HEK293T (cell line): Measurements from ENCODE around the gene KCNMA1.
A peak's percentile ranks its signal among the peaks of the same experiment; 100 is the strongest.

Experiments used
- CTCF ChIA-PET: fragments of 350-600 bp; formaldehyde crosslinking; extraction: SDS; loops from one replicate; lab custom pipeline; 2021; ENCODE audit warnings: antibody characterized with exemption, inconsistent platforms; lab: Yijun Ruan, JAX
- POLR2A ChIA-PET: fragments of 350-600 bp; formaldehyde crosslinking; extraction: SDS; loops from one replicate; lab custom pipeline; 2020; ENCODE audit warnings: antibody characterized with exemption, inconsistent platforms; lab: Yijun Ruan, JAX
- DNase-seq: peaks from one replicate; pipeline ENCODE4 v3.0.0; 2012; ENCODE audit warnings: mixed read lengths; ENCODE audit errors: extremely low spot score
- ARNT ChIP-seq: fragments of 450-650 bp; IDR thresholded peaks from 2 replicates; pipeline ENCODE4 v1.6.1; 2017; ENCODE audit warnings: mild to moderate bottlenecking
- BHLHE40 ChIP-seq: fragments of 450-650 bp; IDR thresholded peaks from 2 replicates; pipeline ENCODE4 v1.6.1; 2016; ENCODE audit warnings: mild to moderate bottlenecking, moderate library complexity, borderline replicate concordance
- CTBP1 ChIP-seq: fragments of 450-650 bp; IDR thresholded peaks from 2 replicates; pipeline ENCODE4 v1.6.1; 2016; ENCODE audit warnings: borderline replicate concordance
- ELF4 ChIP-seq: fragments of 450-650 bp; IDR thresholded peaks from 2 replicates; pipeline ENCODE4 v1.6.1; 2017; ENCODE audit warnings: antibody characterized with exemption
- FOXA1 ChIP-seq: fragments of 450-650 bp; IDR thresholded peaks from 2 replicates; pipeline ENCODE4 v1.6.1; 2016; ENCODE audit warnings: mild to moderate bottlenecking
- FOXK2 ChIP-seq: fragments of 450-650 bp; IDR thresholded peaks from 2 replicates; pipeline ENCODE4 v1.6.1; 2016; ENCODE audit warnings: mild to moderate bottlenecking
- FOXM1 ChIP-seq: fragments of 450-650 bp; IDR thresholded peaks from 2 replicates; pipeline ENCODE4 v1.6.1; 2017; ENCODE audit warnings: mild to moderate bottlenecking, borderline replicate concordance
- HDGF ChIP-seq: fragments of 450-650 bp; IDR thresholded peaks from 2 replicates; pipeline ENCODE4 v1.6.1; 2017; ENCODE audit warnings: antibody characterized with exemption, borderline replicate concordance
- L3MBTL2 ChIP-seq: fragments of 450-650 bp; conservative IDR thresholded peaks from 2 replicates; pipeline ENCODE4 v1.6.1; 2016; ENCODE audit warnings: mild to moderate bottlenecking
- LEF1 ChIP-seq: fragments of 450-650 bp; IDR thresholded peaks from 2 replicates; pipeline ENCODE4 v1.6.1; 2017; ENCODE audit warnings: mild to moderate bottlenecking, borderline replicate concordance
- NFRKB ChIP-seq: fragments of 450-650 bp; IDR thresholded peaks from 2 replicates; pipeline ENCODE4 v1.6.1; 2016; ENCODE audit warnings: mild to moderate bottlenecking, moderate library complexity
- SP1 ChIP-seq: fragments of 450-650 bp; IDR thresholded peaks from 2 replicates; pipeline ENCODE4 v1.6.1; 2017
- SUZ12 ChIP-seq: fragments of 450-650 bp; IDR thresholded peaks from 2 replicates; pipeline ENCODE4 v1.6.1; 2016; ENCODE audit warnings: mild to moderate bottlenecking
- TARDBP ChIP-seq: fragments of 450-650 bp; IDR thresholded peaks from 2 replicates; pipeline ENCODE4 v1.6.1; 2016
- ZNF384 ChIP-seq: fragments of 450-650 bp; IDR thresholded peaks from 2 replicates; pipeline ENCODE4 v1.6.1; 2016
- TF ChIP-seq, protein P1 (sequence below): fragments of 450-650 bp; IDR thresholded peaks from 2 replicates; pipeline ENCODE4 v1.6.1; 2016

The KCNMA1 gene

DNA sequence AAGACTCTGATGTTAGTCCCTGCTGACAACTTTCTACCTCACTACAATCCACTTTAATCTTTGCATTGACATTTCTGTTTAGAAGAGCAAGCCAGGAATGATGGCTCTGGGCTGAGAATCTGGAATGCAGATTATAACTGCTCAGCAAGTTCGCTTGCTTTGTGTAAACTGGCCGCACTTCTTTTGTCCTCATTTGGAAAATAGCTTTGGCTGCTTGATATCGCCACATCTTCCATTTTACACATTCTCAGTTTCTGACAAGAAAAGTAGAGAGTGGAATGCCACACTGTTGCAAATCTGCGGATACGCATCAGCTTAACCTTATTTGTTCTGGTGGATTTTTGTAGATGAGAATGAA, 429.8 kb downstream of the KCNMA1 start:
- TF ChIP-seq BHLHE40: no peak
- TF ChIP-seq LEF1: no peak
- TF ChIP-seq SP1: no peak
- TF ChIP-seq TARDBP: no peak
- TF ChIP-seq, protein P1, sequence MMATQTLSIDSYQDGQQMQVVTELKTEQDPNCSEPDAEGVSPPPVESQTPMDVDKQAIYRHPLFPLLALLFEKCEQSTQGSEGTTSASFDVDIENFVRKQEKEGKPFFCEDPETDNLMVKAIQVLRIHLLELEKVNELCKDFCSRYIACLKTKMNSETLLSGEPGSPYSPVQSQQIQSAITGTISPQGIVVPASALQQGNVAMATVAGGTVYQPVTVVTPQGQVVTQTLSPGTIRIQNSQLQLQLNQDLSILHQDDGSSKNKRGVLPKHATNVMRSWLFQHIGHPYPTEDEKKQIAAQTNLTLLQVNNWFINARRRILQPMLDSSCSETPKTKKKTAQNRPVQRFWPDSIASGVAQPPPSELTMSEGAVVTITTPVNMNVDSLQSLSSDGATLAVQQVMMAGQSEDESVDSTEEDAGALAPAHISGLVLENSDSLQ: no peak
- TF ChIP-seq ZNF384: no peak
- TF ChIP-seq SUZ12: no peak
- TF ChIP-seq CTBP1: no peak
- TF ChIP-seq L3MBTL2: no peak
- TF ChIP-seq FOXA1: no peak
- TF ChIP-seq FOXM1: no peak
- TF ChIP-seq ELF4: no peak
- TF ChIP-seq NFRKB: no peak
- TF ChIP-seq FOXK2: no peak
- TF ChIP-seq HDGF: no peak
- no peak for TF ChIP-seq ARNT
- no peak for DNase-seq
- CTCF ChIA-PET: no interaction called here
- POLR2A ChIA-PET: no interaction called here

DNA sequence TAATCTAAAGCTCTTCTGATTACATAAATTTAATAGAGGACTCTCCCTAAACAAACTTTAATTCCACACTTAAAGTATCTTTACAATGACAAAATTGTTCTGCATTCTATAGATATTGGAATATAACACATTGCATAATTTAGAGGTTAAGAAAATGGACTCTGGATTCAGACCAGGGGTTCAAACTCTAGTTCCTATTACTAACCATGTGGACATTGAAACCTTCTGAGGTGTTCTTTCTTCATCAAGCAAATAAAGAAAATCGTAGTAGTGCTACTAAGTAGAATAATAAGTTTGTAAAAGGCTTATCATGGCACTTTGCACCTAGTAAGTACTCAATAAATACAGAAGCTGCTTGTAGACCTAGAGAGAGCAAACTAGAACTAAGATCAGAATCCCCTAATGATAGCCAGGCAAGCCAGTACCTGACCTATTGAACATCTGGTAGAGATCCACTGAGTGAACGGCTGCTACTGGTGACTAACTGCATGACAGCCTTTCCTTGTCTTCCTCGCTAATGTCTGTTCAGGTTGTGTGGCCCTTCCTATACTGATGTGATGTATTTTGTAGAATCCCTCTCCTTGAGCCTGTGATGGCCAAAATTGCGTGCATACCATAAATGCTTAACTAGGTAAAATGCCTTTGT, 430.3 kb downstream of the KCNMA1 start:
- CTCF ChIA-PET: no interaction called here
- TF ChIP-seq CTBP1 (no peak), NFRKB (no peak), FOXM1 (no peak)
- POLR2A ChIA-PET: no interaction called here
- no peak for DNase-seq

DNA sequence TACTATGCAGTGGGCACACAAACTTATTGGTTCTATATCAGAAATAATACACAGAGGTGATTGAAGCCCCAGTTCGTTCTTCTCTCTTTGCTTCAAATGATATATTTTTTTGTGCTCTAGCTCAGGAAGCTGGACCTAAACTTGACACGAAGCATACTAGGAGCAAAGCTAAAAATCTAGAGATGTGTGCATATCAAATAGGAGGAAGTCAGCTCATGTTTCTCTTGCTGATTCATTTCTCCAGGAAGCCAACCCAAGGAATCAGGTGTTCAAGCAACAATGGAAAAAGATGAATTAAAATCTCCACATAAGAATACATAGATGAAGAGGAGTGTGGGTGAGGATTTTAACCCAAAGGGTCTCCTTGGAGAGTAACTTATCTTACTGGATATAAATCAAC, 432.5 kb downstream of the KCNMA1 start:
- TF ChIP-seq ARNT: no peak
- CTCF ChIA-PET: no interaction called here
- POLR2A ChIA-PET: no interaction called here
- DNase-seq: no peak

DNA sequence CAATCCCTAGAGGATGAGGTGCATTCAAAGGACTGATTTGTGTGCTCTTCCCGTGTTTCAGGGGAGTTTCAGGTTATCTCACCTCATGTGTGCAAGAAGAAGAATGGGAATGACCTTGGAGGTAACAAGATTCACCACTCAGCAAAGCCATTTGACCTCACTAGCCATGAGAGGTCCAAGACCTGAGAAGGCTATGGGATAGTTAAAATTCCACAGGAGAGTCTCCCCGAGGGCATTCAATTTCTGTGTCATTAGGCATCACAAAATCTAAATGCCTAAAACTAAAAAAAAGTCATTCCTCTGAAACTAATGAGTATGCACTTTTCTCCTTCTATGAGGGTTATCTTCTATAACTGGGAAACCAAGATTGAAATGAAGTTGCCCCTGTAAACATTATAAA, 433.4 kb downstream of the KCNMA1 start:
- CTCF ChIA-PET: no interaction called here
- DNase-seq: no peak
- POLR2A ChIA-PET: no interaction called here
- TF ChIP-seq SUZ12: no peak
- TF ChIP-seq ZNF384: no peak
- TF ChIP-seq NFRKB: no peak
- TF ChIP-seq L3MBTL2: no peak
- no peak for TF ChIP-seq FOXK2
- TF ChIP-seq BHLHE40: no peak
- no peak for TF ChIP-seq HDGF
- no peak for TF ChIP-seq FOXA1
- TF ChIP-seq TARDBP: no peak
- TF ChIP-seq CTBP1: no peak
- no peak for TF ChIP-seq ELF4
- no peak for TF ChIP-seq FOXM1
- TF ChIP-seq ARNT: no peak
- no peak for TF ChIP-seq SP1

DNA sequence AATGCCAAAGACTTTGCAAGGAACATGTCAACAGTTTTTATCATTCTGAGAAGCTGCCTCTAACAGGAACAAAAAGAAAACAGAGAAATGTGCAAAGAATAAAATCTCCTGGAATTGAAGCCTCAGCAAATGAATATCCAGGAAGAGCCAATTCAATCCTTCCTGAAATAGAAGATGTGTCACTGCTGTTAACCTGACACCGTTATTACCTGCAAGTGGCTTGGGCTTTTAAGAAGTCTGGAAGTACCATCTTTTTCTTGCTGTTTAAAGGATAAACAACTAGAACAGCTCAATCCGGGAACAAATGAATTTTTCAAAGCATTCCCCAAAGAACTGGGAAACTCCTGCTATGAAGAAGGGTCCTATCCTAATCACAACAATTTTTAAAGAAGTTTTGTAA, 434.8 kb downstream of the KCNMA1 start:
- CTCF ChIA-PET: interaction anchor here (0.7 kb wide), 1 partner anchor 1907 kb away, joined by 3 read pairs; no protein-coding TSS in a partner anchor
- TF ChIP-seq HDGF (no peak), L3MBTL2 (no peak), SP1 (no peak), ZNF384 (no peak), SUZ12 (no peak)
- TF ChIP-seq, protein P1: no peak
- DNase-seq: no peak
- POLR2A ChIA-PET: interaction anchor here (0.9 kb wide), 1 partner anchor 15 kb away, joined by 3 read pairs; no protein-coding TSS in a partner anchor

DNA sequence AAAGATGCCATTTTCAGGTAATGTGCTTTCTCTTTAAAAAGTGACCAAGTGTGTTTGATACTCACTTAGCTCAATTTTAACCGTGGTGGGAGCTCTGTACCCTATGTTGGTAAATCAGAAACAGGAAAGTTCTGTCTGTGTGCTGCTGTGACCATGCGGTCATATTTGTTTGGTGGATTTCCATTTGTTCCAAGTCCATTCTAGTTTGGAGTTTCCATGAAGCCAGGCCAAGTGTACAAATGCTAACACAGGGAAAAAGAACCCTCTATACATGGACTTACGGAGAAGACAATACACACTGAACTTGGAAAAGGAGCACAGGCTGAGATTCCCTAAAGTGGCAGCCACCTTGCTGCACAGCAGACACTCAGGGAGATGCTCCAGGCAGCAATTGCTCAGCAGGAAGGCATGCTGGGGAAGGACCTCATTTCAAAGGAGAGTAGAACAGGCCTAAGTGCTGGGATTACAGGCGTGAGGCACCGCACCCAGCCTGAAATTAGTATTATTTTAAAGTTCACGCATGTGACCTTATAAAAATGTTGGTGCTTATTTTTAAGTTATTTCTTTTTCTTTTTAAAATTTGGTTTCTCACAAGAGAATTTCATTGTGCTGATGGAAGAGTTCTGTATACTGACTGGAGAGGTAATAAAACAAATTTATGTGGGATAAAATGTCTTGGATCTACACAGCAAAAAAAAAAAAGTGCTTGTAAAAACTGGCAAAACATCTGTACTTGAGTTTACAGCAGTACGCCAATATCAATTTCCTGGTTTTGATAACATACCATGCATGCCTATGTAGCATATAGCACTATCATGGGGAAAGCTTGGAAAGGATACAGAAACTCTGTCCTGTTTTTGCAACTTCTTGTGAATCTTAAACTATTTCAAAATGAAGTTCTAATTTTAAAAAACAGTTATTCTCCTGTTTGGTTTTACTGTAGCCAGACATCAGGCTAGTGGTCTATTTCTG, 436.2 kb downstream of the KCNMA1 start:
- CTCF ChIA-PET: no interaction called here
- POLR2A ChIA-PET: interaction anchor here (0.9 kb wide), 1 partner anchor 14 kb away, joined by 3 read pairs; no protein-coding TSS in a partner anchor
- no peak for DNase-seq
- TF ChIP-seq ZNF384 (peak; percentile 37; the same call in 1 of the 2 replicates), L3MBTL2 (no peak)
- TF ChIP-seq, protein P1: 0 out of 2 replicates have a peak, but pooled peaks have one; percentile 3

DNA sequence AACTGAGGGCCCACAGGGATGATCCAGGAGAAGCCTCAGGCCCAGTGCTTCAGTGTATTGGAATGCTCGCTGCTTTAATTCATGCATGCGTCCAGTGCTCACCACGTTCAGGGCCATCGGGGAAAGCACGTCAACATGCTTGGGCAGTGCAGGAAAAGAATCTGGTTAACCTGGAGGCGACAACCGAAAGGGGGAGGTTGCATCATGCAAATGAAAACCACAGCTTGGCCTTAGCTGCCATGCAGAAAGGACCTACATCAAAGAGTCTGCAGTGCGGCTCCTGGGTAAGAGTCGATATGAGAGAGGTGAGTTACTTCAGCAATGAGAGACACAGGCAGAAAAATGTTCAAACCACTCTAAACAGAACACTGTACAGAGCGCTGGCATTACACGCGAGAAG, 440.1 kb downstream of the KCNMA1 start:
- no peak for DNase-seq
- no peak for TF ChIP-seq HDGF
- no peak for TF ChIP-seq SUZ12
- TF ChIP-seq FOXM1: no peak
- TF ChIP-seq CTBP1: no peak
- TF ChIP-seq L3MBTL2: no peak
- TF ChIP-seq FOXK2: no peak
- no peak for TF ChIP-seq BHLHE40
- no peak for TF ChIP-seq ELF4
- TF ChIP-seq LEF1: no peak
- ChIA-PET POLR2A (no interaction called here), CTCF (no interaction called here)
